Measurements from ENCODE around the gene SNED1. TPM values are rescaled to one million over a fixed set of nuclear protein-coding genes. Genes with fewer than 3 reads are reported as not detected.

Gene SNED1
- total RNA-seq, 2 donors from 2014 or later, result 4.6 TPM

GRCh38 chr2:241030883-241031282 is 32.5 kb downstream of the SNED1 start:
- Histone ChIP-seq H3K9ac (ENCODE audit: low read depth in 2 of 2, low read length in 2 of 2) (no peak overlapping the region), H3K4me3 (no peak overlapping the region), H3K4me1 (no peaks in the 10 kb centered on the region), H3K27me3 (no peaks in the 10 kb centered on the region), H3K9me3 (no peaks in the 10 kb centered on the region), H3K36me3 (no peaks in the 10 kb centered on the region), H3K27ac (no peak overlapping the region)
- intact Hi-C loops (cut with DNase I), result no loop called here
- no peak for DNase-seq
- no peak for TF ChIP-seq CTCF (IDR thresholded peaks at IDR 0.05)

GRCh38 chr2:241031436-241032165 is 33.2 kb downstream of the SNED1 start:
- no peak for TF ChIP-seq CTCF (IDR thresholded peaks at IDR 0.05)
- H3K4me3 ChIP-seq, result no peak overlapping the region
- H3K9me3 ChIP-seq, result no peaks in the 10 kb centered on the region
- no peak for DNase-seq
- no peaks in the 10 kb centered on the region for H3K27me3 ChIP-seq
- intact Hi-C loops (cut with DNase I), result no loop called here
- no peaks in the 10 kb centered on the region for H3K36me3 ChIP-seq
- no peaks in the 10 kb centered on the region for H3K4me1 ChIP-seq
- H3K27ac ChIP-seq, result no peak overlapping the region
- H3K9ac ChIP-seq (ENCODE audit: low read depth in 2 of 2, low read length in 2 of 2), result no peak overlapping the region

GRCh38 chr2:241033336-241033987 is 35.0 kb downstream of the SNED1 start:
- no peak for TF ChIP-seq CTCF (IDR thresholded peaks at IDR 0.05)
- no peak overlapping the region for H3K4me3 ChIP-seq
- intact Hi-C loops (cut with DNase I), result no loop called here
- H3K36me3 ChIP-seq, result no peaks in the 10 kb centered on the region
- no peak for DNase-seq
- no peaks in the 10 kb centered on the region for H3K4me1 ChIP-seq
- H3K27me3 ChIP-seq, result no peaks in the 10 kb centered on the region
- H3K9ac ChIP-seq (ENCODE audit: low read depth in 2 of 2, low read length in 2 of 2), result no peak overlapping the region
- H3K27ac ChIP-seq, result no peak overlapping the region
- no peaks in the 10 kb centered on the region for H3K9me3 ChIP-seq

GRCh38 chr2:241033994-241034393 is 35.6 kb downstream of the SNED1 start:
- H3K27ac ChIP-seq, result no peak overlapping the region
- no peak for DNase-seq
- H3K36me3 ChIP-seq, result no peaks in the 10 kb centered on the region
- H3K27me3 ChIP-seq, result no peaks in the 10 kb centered on the region
- TF ChIP-seq CTCF (IDR thresholded peaks at IDR 0.05), result no peak
- no peak overlapping the region for H3K4me3 ChIP-seq
- intact Hi-C loops (cut with DNase I), result no loop called here
- no peaks in the 10 kb centered on the region for H3K9me3 ChIP-seq
- no peak overlapping the region for H3K9ac ChIP-seq (ENCODE audit: low read depth in 2 of 2, low read length in 2 of 2)
- H3K4me1 ChIP-seq, result no peaks in the 10 kb centered on the region

- H3K4me3 ChIP-seq, result no peak overlapping the region
- H3K36me3 ChIP-seq, result no peaks in the 10 kb centered on the region
- no peak overlapping the region for H3K27ac ChIP-seq
- H3K9ac ChIP-seq (ENCODE audit: low read depth in 2 of 2, low read length in 2 of 2), result no peak overlapping the region
- intact Hi-C loops (cut with DNase I), result no loop called here
- DNase-seq, result no peak
- no peak for TF ChIP-seq CTCF (IDR thresholded peaks at IDR 0.05)
- no peaks in the 10 kb centered on the region for H3K4me1 ChIP-seq
- no peaks in the 10 kb centered on the region for H3K9me3 ChIP-seq
- H3K27me3 ChIP-seq, result no peaks in the 10 kb centered on the region
These were observed 36.2 kb downstream of the SNED1 start for GRCh38 chr2:241034490-241035141.
